Measurements from ENCODE around the gene CCDC183.

Gene CCDC183

DNA sequence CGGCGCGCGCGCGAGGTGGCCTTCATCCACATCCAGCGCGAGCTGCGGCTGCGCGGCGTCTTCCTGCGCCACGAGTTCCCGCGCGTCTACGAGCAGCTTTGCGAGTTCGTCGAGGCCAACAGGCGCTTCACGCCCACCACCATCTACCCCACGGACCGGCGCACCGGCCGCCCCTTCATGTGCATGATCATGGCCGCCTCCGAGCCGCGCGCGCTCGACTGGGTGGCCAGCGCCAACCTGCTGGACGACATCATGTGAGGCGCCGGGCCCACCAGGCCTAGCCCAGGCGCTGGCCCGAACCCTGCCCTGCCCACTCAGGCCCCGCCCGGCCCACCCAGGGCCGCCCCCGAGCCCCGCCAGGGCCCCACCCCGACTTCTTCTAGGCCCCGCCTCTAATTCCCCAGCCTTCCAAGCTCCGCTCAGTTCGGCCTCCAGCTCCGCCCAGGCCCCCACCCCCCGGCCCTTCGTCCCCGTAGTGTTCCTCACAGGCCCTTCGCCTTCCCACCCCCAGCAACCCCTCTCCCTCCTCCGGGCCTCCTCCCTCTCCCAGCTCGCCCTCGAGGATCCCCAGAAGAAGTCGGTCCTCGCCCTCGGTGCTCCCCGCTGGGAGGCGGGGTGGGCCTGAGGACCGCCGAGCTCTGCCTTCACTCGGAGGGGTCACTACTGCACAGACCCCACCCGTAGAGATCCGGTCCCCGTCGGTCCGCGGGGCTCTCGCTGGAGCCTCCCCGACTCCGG lies 51.1 kb downstream of the CCDC183 start:
- H3K9me3 ChIP-seq (replicated peaks; ENCODE audit: low read length) = no peaks in the 10 kb centered on the region
- peak overlapping the region; percentile 98 for H3K4me3 ChIP-seq (ENCODE audit: low read length)
- peak overlapping the region; percentile 76 for H3K9ac ChIP-seq (ENCODE audit: low read depth, low read length)
- peak overlapping the region; percentile 100 for H3K4me2 ChIP-seq (ENCODE audit: low read length)
- peaks cover 31% of the 10 kb centered on the region for H3K4me1 ChIP-seq (ENCODE audit: control insufficient read depth, insufficient read depth, low read length)
- H3K27me3 ChIP-seq (ENCODE audit: control insufficient read depth, insufficient read depth, low read length) = peaks cover 4% of the 10 kb centered on the region
- H3K36me3 ChIP-seq (ENCODE audit: insufficient read depth, low read length) = peaks cover 9% of the 10 kb centered on the region

DNA sequence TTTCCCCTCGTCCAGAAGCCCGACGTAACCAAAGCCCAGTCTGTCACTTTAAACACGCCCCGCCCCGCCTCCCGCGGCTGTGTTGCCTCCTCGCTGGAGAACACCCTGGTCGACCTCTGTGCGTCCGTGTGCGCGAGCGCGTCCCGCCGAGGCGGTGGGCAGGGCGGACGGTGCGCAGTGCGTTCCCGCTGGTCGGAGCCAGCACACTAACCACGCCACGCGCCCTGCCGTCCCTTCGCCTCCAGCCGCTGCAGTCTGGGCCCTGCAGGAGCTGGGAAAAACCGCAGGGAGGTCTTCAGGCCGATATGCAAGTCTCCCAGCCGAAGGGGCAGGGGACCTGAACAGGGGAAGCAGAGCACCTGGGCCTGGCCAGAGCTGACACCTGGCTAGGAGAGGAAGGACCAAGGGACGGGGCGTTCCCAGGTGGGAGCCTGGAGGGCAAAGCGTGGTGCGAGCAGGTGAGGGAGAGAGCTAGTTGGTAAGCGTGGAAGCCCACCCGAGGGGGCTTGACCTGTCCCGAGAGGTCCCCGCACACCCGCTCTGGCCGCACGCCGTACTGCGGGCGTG lies 51.8 kb downstream of the CCDC183 start:
- Histone ChIP-seq H3K27me3 (ENCODE audit: control insufficient read depth, insufficient read depth, low read length) (peaks cover 4% of the 10 kb centered on the region), H3K36me3 (ENCODE audit: insufficient read depth, low read length) (peaks cover 9% of the 10 kb centered on the region), H3K9me3 (replicated peaks; ENCODE audit: low read length) (no peaks in the 10 kb centered on the region), H3K4me1 (ENCODE audit: control insufficient read depth, insufficient read depth, low read length) (peaks cover 28% of the 10 kb centered on the region), H3K4me3 (ENCODE audit: low read length) (peak overlapping the region; percentile 98), H3K9ac (ENCODE audit: low read depth, low read length) (peak overlapping the region; percentile 76), H3K4me2 (ENCODE audit: low read length) (peak overlapping the region; percentile 100)

DNA sequence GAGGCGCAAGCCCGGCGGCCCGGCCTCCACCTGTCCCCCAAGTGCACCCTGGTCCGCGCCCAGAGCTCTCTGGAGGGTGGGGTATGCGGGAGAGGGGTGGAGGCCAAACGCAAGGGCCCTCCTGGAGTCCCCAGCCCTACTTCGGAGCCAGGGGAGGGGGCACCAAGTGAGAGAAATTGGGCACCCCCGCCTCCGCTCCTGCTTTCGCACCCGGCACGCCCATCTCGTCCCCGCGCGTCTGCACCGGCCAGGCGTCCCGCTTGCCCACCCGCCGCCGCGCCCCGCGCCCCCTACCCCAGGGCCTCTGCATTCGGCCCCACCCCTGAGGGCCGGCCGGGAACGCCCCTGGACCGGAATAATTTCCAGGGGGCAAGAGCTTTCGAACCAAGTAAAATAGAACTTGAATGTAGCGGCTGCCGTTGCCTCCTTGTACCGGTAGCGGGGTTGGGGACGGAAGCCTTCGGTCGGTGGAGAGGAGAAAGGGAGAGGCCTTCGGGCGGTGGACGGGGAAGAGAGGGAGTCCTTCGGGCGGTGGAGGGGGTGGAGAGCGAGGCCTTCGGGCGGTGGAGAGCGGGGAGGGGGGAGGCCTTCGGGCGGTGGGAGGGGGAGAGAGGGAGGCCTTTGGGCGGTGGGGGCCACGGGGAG lies 52.4 kb downstream of the CCDC183 start:
- H3K4me3 ChIP-seq (ENCODE audit: low read length) = peak overlapping the region; percentile 98
- peaks cover 9% of the 10 kb centered on the region for H3K36me3 ChIP-seq (ENCODE audit: insufficient read depth, low read length)
- peaks cover 22% of the 10 kb centered on the region for H3K4me1 ChIP-seq (ENCODE audit: control insufficient read depth, insufficient read depth, low read length)
- H3K9me3 ChIP-seq (replicated peaks; ENCODE audit: low read length) = no peaks in the 10 kb centered on the region
- H3K9ac ChIP-seq (ENCODE audit: low read depth, low read length) = peak overlapping the region; percentile 76
- peak overlapping the region; percentile 100 for H3K4me2 ChIP-seq (ENCODE audit: low read length)
- H3K27me3 ChIP-seq (ENCODE audit: control insufficient read depth, insufficient read depth, low read length) = peaks cover 4% of the 10 kb centered on the region

DNA sequence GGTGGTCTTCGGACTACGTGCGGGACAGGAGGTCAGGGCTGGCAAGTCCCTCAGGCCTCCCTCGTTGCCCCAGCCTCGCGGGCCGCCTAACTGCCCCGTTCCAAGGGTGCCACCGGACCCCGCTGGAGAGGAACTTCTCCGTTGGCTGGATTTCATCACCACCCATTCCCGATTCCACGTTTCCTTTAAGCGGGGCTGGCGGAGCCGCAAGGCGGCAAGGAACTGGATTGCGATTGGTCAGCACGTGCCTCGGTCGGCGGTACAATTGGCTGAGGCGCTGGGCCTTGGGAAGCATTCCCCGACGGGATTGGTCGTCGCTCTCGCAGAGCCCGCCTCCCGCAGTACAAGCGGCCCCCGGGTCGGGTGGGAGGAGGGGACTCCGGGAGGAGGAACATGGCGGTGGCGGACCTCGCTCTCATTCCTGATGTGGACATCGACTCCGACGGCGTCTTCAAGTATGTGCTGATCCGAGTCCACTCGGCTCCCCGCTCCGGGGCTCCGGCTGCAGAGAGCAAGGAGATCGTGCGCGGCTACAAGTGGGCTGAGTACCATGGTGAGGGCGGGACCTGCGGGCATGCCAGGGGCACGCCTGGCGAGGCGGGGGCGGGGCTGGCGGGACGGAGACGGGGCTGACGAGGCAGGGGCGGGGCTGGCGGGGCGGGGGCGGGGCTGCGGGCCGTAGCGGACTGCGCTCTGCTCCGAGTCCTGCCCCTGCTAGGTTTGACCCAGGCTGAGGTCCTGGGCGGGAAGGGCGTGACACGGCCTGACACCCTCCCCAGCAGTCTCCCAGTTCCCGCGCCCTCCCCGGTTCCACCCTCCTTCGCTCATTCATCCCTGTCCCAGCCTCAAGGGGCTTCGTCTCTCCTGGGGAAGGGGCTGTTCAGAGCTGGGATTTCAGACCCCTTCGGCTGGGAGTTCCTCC lies 53.2 kb downstream of the CCDC183 start, which contains the start of gene PHPT1:
PHPT1 (plus strand) TSS at position 372 of the 922 bp plus-strand sequence; CDS start at position 394, 22 bp downstream.
- H3K36me3 ChIP-seq (ENCODE audit: insufficient read depth, low read length) = peaks cover 9% of the 10 kb centered on the region
- H3K9me3 ChIP-seq (replicated peaks; ENCODE audit: low read length) = no peaks in the 10 kb centered on the region
- peak within 1 kb of the TSS; percentile 86 for H3K9ac ChIP-seq (ENCODE audit: low read depth, low read length)
- peaks cover 4% of the 10 kb centered on the region for H3K27me3 ChIP-seq (ENCODE audit: control insufficient read depth, insufficient read depth, low read length)
- H3K4me1 ChIP-seq (ENCODE audit: control insufficient read depth, insufficient read depth, low read length) = peaks cover 19% of the 10 kb centered on the region
- H3K4me3 ChIP-seq (ENCODE audit: low read length) = peak within 1 kb of the TSS; percentile 98
- peak within 1 kb of the TSS; percentile 100 for H3K4me2 ChIP-seq (ENCODE audit: low read length)

DNA sequence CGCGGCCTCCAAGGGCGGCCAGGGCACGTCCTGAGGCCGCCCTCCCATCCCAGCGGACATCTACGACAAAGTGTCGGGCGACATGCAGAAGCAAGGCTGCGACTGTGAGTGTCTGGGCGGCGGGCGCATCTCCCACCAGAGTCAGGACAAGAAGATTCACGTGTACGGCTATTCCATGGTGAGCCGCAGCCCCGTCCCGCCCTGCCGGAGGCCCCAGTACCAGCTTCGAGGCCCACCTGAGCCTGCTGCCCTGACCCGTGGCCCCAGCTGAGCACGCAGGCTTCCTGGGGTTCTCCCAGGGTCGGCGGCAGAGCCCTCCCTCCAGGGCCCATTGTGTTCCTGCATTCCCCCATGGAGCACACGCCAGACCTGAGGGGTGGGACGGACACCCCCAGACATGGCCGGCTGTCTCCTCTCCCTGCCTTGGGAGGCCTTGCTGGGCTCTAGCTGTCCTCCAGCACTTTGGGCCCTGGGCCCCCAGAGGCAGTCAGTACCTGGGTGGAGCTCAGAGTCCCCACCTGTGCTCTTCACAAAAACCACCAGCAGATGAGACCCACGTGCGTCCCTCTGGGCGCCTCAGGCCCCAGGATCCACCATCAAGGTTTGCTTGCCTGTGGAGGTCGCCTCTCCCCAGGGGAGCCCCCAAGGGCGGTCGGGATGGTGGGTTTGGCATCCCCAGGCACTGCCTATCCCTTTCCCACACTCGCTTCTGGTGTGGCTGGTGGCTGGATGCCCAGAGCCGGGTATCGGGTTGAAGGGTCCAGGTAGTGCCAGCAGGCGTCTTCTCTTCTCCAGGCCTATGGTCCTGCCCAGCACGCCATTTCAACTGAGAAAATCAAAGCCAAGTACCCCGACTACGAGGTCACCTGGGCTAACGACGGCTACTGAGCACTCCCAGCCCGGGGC lies 54.1 kb downstream of the CCDC183 start:
- H3K9me3 ChIP-seq (replicated peaks; ENCODE audit: low read length) = no peaks in the 10 kb centered on the region
- H3K4me3 ChIP-seq (ENCODE audit: low read length) = peak overlapping the region; percentile 98
- peak overlapping the region; percentile 100 for H3K4me2 ChIP-seq (ENCODE audit: low read length)
- H3K36me3 ChIP-seq (ENCODE audit: insufficient read depth, low read length) = peaks cover 9% of the 10 kb centered on the region
- H3K27me3 ChIP-seq (ENCODE audit: control insufficient read depth, insufficient read depth, low read length) = peaks cover 4% of the 10 kb centered on the region
- peak overlapping the region; percentile 86 for H3K9ac ChIP-seq (ENCODE audit: low read depth, low read length)
- H3K4me1 ChIP-seq (ENCODE audit: control insufficient read depth, insufficient read depth, low read length) = peaks cover 19% of the 10 kb centered on the region

DNA sequence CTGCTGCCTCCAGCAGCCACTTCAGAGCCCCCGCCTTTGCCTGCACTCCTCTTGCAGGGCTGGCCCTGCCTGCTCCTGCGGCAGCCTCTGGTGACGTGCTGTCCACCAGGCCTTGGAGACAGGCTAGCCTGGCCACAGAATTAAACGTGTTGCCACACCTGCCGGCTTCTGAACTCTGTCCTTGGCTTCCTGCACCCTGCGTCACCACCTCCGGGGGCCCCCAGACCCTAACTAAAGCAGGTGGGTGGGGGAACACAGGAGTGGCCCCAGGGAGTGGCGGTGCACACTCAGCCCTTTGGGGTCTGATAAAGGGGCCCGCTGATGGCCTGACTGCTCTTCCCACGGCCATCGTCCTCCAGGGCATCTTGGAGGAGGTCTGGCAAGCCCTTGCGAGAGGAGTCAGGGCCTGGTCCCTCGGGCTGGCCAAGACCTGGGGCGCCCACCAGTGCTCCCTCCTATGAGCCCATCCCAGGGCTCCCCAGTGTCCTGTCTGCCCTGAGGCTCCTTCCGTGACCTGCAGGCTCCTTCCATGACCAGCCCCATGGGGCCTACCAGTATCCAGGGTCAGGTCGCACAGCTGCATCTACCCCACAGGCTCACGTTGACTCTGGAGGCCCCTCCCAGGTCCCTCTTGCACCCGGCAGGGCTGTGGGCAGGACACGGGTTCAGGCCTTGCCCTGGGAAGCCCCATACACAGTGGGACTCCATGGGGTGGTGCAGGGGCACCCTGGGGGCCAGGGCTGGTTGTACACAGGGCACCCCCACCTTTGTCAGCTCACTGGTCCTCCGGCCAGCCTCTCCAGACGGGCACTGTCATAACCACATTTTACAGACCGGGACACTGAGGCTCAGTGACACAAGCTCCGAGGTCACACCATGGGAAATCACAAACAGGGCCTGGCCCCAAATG lies 55.0 kb downstream of the CCDC183 start:
- Histone ChIP-seq H3K27me3 (ENCODE audit: control insufficient read depth, insufficient read depth, low read length) (peaks cover 4% of the 10 kb centered on the region), H3K9ac (ENCODE audit: low read depth, low read length) (no peak overlapping the region), H3K4me1 (ENCODE audit: control insufficient read depth, insufficient read depth, low read length) (peaks cover 19% of the 10 kb centered on the region), H3K4me3 (ENCODE audit: low read length) (no peak overlapping the region), H3K9me3 (replicated peaks; ENCODE audit: low read length) (no peaks in the 10 kb centered on the region), H3K4me2 (ENCODE audit: low read length) (peak overlapping the region; percentile 100), H3K36me3 (ENCODE audit: insufficient read depth, low read length) (peaks cover 9% of the 10 kb centered on the region)

DNA sequence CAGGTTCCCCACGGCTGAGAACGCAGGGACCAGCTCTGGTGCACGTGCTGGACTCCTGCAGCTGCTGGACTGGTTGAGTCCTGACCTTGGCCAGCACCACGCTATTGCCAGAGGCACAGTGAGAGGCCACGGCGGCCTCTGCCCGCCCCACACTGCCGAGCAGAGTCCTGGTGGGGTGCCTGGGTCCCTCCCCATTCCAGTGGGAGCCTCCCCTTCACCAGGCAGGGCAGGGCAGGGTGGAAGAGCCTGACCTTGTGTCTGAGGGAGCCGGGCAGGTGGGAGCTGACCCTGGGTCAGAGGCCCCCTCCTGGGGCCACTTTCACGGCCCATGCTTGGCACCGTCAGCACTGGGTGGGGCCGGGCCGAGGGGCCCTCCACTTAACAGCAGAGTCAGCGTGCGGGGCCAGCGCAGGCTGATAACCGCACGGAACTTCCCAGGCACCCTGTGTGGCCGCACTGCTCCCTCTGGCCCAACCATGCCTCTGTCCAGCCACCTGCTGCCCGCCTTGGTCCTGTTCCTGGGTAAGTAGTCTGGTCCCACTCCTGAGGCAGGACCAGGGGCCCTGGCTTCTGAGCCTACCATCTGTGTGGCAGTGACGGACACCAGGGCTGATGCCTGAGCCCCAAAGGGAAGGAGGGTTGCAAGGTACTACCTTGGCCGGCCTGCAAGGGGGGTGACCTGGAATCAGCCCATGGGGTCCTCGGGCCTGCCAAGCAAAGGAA lies 56.0 kb downstream of the CCDC183 start, which contains the start of gene MAMDC4:
MAMDC4 (plus strand) TSS at position 406 of the 723 bp plus-strand sequence; CDS start at position 477, 71 bp downstream.
- Histone ChIP-seq H3K36me3 (ENCODE audit: insufficient read depth, low read length) (peaks cover 9% of the 10 kb centered on the region), H3K4me1 (ENCODE audit: control insufficient read depth, insufficient read depth, low read length) (peaks cover 19% of the 10 kb centered on the region), H3K4me2 (ENCODE audit: low read length) (no peak within 1 kb of the TSS), H3K27me3 (ENCODE audit: control insufficient read depth, insufficient read depth, low read length) (no peaks in the 10 kb centered on the region), H3K9me3 (replicated peaks; ENCODE audit: low read length) (no peaks in the 10 kb centered on the region), H3K9ac (ENCODE audit: low read depth, low read length) (no peak within 1 kb of the TSS), H3K4me3 (ENCODE audit: low read length) (no peak within 1 kb of the TSS)

DNA sequence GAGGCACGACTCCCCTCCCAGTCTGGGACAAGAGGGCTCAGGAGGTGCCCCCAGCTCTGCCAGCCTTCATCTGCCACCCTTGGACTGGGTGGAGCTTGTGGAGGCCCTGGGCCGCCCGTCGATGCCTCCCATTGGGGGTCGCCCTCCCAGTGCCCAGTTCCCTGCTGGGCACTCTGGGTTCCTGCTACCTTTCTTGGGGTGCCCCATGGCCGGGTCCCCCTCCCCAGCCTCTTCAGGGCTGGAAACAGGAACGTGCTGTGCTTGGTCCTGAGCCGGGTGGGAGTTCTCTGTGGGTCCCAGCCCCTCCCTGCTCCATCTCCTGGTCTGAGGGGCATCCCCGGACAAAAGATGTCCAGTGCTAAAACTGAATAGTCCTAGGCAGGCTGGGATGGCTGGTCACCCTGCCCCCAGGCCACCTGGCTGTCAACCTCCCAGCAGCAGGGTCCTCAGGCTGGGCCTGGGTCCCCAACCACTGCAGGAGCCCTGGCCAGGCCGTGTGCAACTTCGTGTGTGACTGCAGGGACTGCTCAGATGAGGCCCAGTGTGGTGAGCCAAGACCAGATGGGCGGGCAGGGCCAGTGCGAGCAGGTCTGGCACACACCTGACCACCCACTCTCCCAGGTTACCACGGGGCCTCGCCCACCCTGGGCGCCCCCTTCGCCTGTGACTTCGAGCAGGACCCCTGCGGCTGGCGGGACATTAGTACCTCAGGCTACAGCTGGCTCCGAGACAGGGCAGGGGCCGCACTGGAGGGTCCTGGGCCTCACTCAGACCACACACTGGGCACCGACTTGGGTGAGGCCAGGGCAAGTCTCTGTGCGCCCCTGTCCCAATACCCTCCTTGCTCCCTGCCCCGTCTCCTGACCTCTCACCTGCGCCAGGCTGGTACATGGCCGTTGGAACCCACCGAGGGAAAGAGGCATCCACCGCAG lies 56.8 kb downstream of the CCDC183 start:
- H3K4me1 ChIP-seq (ENCODE audit: control insufficient read depth, insufficient read depth, low read length) = peaks cover 15% of the 10 kb centered on the region
- no peak overlapping the region for H3K4me3 ChIP-seq (ENCODE audit: low read length)
- H3K4me2 ChIP-seq (ENCODE audit: low read length) = no peak overlapping the region
- H3K9me3 ChIP-seq (replicated peaks; ENCODE audit: low read length) = no peaks in the 10 kb centered on the region
- peaks cover 9% of the 10 kb centered on the region for H3K36me3 ChIP-seq (ENCODE audit: insufficient read depth, low read length)
- H3K9ac ChIP-seq (ENCODE audit: low read depth, low read length) = no peak overlapping the region
- H3K27me3 ChIP-seq (ENCODE audit: control insufficient read depth, insufficient read depth, low read length) = no peaks in the 10 kb centered on the region
